ENCODE measurements around the gene TMEM126B.
"Not testable (repeated sequence)": the region's sequence is repeated elsewhere in the genome, so short reads cannot be mapped to it uniquely, and the experiment has no call there.

TMEM126B gene

DNA sequence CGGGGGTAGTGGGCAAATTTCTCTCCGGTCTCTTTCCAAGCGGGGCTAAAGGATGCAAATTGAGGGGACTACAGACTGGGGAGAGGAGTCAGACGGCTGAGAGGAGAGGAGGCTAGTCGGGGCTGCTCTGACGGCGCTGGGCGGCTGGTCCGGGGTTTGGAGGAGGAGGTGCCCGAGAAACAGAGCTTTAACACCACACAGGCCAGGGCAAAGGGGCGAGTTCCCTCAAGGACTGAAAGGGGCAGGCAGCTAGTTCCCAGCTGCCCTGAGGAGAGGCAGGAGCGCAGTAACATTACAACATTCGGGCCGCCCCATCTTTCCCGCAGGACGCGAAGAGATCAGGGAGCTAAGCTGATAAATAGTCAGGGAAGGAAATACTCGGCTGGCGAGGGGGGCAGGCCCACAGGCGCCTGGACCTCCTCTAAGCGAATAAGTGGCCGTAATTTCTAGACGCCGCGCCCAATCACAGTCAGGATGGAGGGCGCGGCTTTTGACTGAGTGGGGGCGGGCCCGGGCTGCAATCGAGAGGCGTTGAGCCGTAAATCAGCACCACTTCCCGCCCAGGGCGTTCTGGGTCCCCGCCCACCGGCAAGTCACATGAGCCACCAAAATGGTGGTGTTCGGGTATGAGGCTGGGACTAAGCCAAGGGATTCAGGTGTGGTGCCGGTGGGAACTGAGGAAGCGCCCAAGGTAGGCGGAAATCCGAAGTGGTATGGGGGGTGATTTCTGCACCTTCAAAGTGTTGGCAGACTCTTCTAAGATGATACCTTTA is at the start of gene TMEM126B:
TSS of gene TMEM126B (plus strand) at position 596 of the 773 bp plus-strand sequence. CDS start at position 611, 15 bp downstream.
- DNase-seq (ENCODE audit: low read depth in 2 of 2) = peak; percentile 85 to 91

DNA sequence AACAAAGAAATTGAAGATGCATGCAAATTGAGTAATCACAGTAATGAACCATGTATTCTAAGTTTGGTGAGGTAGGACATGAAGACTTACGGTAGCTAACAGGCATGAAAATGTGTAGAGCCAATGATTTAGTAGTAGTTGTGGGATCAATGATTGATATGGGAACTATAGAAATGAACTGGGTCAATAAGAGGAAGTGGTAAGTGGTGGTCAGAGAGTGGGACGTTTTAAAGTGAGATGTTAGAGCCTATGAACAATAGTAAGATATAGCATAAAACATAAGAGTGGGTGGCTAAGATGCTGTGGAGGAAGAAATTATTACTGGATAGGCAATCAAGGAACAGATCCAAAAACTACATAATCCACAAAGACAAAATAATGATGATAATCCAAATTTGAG is 46.3 kb upstream of the TMEM126B start:
- DNase-seq (ENCODE audit: low read depth in 2 of 2) = no peak

GRCh38 chr11:85589373-85589772 is 39.0 kb upstream of the TMEM126B start:
- no peak for DNase-seq (ENCODE audit: low read depth in 2 of 2)

DNA sequence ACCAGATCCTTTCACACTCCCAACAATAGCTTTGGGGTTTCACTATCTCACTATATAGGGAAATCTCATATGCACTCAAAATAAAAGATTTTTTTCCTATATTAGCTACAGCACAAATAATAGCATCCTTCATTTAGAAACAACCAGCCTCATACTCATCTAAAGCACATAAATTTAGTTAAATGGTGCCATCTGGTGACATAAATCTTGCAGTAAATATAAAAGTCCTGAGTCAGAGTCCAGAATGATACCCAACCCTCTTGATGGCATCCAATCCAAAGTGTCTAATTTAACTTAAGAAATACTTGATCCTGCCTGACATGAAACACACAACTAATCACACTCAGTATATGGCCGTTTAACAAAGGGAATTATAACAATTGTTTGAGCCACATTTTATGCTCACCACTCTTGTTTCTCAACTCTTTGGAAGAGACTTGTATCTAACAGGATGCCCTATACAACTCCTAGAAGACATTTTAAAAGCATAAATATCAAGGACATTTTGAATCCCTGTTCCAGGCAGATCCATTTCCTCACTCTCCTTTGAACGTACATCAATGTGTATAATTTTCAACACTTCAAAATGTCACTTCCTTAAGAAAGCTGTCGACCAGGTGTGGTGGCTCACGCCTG is 37.4 kb upstream of the TMEM126B start:
- no peak for DNase-seq (ENCODE audit: low read depth in 2 of 2)

GRCh38 chr11:85595285-85595884 is 33.0 kb upstream of the TMEM126B start:
- DNase-seq (ENCODE audit: low read depth in 2 of 2) = no peak

DNA sequence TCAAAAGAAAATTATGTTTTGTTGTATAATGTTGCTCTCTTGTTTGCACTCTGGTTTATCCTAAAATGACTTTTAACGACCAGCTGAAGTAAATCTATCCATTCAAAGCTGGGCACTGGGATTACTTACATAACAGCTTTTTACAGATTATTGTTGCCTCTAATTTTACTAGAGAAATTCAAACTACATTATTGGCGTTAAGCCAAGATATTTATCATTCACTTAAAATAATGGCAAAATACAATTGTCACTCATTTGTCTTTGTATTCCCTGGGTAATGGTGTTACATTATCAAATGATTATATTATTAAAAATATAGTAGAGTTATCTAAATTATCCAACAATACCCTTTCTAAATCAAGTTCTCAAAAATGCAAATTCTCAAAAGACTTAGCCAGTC is 31.5 kb upstream of the TMEM126B start:
- DNase-seq (ENCODE audit: low read depth in 2 of 2) = no peak

- DNase-seq (ENCODE audit: low read depth in 2 of 2) = no peak
Measured at GRCh38 chr11:85599083-85599482, 29.3 kb upstream of the TMEM126B start.

- DNase-seq (ENCODE audit: low read depth in 2 of 2) = no peak
Measured at GRCh38 chr11:85602526-85603213, 25.7 kb upstream of the TMEM126B start.

DNA sequence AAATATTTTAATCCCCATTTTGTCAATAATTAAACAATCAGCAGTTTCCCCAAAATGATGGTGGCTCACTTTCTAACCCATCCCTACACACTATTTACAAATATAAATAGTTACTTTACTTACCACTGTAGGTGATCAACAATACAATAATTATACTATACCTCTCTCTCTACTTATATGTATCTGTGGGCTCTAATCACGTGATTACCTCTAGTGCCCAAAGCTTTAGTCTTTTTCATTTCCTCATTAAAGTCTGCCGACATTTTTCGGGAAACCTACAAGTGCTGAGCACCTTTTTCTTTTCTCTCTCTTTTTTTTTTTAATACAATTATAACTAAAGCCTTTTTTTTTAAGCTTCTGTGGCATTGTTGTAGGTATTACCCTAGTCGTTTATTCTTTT is 25.2 kb upstream of the TMEM126B start:
- no peak for DNase-seq (ENCODE audit: low read depth in 2 of 2)

- not testable (repeated sequence) for DNase-seq (ENCODE audit: low read depth in 2 of 2)
Measured at GRCh38 chr11:85606237-85606636, 22.2 kb upstream of the TMEM126B start.

DNA sequence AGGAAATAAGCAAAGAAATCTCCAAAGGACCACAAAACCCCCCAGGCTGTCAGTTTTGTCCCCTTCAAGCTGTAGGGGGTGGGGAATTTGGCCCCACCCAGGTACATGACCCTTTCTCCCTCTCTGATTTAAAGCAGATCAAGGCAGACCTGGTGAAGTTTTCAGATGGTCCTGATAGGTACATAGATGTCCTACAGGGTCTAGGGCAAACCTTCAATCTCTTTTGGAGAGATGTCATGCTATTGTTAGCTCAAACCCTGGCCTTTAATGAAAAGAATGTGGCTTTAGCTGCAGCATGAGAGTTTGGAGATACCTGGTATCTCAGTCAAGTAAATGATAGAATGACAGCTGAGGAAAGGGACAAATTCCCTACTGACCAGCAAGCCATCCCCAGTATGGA is 19.8 kb upstream of the TMEM126B start:
- DNase-seq (ENCODE audit: low read depth in 2 of 2) = not testable (repeated sequence)

- DNase-seq (ENCODE audit: low read depth in 2 of 2) = not testable (repeated sequence)
Measured at GRCh38 chr11:85609286-85609685, 19.1 kb upstream of the TMEM126B start.

- not testable (repeated sequence) for DNase-seq (ENCODE audit: low read depth in 2 of 2)
Measured at GRCh38 chr11:85611643-85612042, 16.8 kb upstream of the TMEM126B start.

DNA sequence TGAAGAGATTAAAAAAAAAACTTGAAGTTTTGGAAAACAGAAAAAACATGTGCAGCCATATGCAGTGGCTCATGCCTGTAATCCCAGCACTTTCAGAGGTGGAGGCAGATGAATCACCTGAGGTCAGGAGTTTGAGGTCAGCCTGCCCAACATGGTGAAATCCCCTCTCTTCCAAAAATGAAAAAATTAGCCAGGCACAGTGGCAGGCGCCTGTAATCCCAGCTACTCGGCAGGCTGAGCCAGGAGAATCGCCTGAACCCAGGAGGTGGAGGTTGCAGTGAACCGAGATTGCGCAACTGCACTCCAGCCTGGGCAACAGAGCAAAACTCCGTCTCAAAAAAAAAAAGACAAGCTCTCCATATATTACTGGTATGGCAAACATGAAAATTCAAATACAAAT is 8.9 kb upstream of the TMEM126B start:
- DNase-seq (ENCODE audit: low read depth in 2 of 2) = no peak

DNA sequence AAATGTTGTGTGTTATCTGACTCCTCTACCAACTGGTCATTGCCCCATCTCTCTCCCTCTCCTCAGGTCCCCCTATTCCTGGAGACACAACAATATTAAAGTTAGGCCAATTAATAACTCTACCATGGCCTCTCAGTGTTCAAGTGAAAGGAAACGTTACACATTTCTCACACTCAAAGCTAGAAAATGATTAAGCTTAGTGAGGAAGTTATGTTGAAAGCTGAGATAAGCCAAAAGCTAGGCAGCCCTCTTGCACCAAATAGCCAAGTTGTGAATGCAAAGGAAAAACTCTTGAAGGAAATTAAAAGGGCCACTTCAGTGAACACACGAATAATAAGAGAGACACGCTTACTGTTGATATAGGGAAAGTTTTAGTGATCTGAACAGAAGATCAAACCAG is 8.1 kb upstream of the TMEM126B start:
- no peak for DNase-seq (ENCODE audit: low read depth in 2 of 2)

DNA sequence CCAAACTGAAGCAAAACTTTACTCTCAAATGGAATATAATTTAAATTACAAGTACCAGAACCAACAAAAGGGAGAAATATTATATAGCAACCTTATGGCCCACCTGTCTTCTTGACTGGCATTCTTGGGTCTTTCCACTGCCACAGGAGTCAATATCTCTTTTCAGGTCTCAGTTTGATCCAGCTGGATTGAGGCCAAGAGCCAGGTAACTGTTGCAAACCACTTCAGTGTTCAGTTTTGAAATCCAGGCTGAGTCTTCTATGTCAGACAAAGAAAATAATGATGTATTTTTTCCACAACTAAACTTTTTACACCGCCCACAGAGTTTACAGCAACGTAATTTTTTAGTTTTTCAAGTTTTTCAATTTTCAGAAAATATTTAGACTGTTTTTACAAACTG is 1.9 kb upstream of the TMEM126B start:
- DNase-seq (ENCODE audit: low read depth in 2 of 2) = no peak

GRCh38 chr11:85627332-85627997 is 928 bp upstream of the TMEM126B start, which contains the start of gene DLG2:
TSS of gene DLG2 (minus strand) at chr11:85627344.
- no peak for DNase-seq (ENCODE audit: low read depth in 2 of 2)

GRCh38 chr11:85628771-85629341 is 463 bp downstream of the TMEM126B start:
- no peak for DNase-seq (ENCODE audit: low read depth in 2 of 2)

GRCh38 chr11:85634747-85635146 is 6.4 kb downstream of the TMEM126B start:
- DNase-seq (ENCODE audit: low read depth in 2 of 2) = no peak

DNA sequence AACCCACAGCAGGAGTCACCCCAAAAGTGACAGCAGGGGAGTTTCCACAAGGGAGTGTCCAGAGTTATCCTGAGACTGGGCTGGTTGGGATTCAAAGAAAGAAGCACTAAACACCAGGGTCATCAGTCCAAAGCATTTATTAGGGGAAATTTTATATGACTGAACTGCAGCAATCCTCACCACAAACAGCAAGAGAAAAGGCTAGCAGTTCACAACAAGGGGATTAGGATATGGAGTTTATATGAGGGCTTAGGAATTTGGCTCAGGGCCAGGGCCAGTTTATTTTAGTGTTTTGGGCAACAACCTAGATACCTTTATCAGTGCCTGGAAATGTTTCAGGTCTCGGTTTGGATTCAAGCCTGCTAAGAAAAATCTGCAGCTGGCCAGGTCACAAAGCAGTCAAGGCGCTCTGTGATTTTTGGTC is 14.8 kb downstream of the TMEM126B start:
- no peak for DNase-seq (ENCODE audit: low read depth in 2 of 2)

- DNase-seq (ENCODE audit: low read depth in 2 of 2) = no peak
Measured at GRCh38 chr11:85647078-85647477, 18.7 kb downstream of the TMEM126B start.
